ENCODE data around the gene ADAMTS20. TPM values are rescaled to one million over a fixed set of nuclear protein-coding genes. Genes with fewer than 3 reads are reported as not detected.
"Not testable (repeated sequence)": the region's sequence is repeated elsewhere in the genome, so short reads cannot be mapped to it uniquely, and the experiment has no call there.

The ADAMTS20 gene
- total RNA-seq, 4 donors from 2014 or later = not detected

- Histone ChIP-seq H3K36me3 (no peaks in the 10 kb centered on the region), H3K4me3 (no peak overlapping the region), H3K4me1 (no peaks in the 10 kb centered on the region), H3K27me3 (no peaks in the 10 kb centered on the region), H3K9me3 (no peaks in the 10 kb centered on the region), H3K27ac (no peak overlapping the region)
- TF ChIP-seq POLR2A (IDR thresholded peaks at IDR 0.05) = no peak
- no peak for TF ChIP-seq CTCF (IDR thresholded peaks at IDR 0.05)
- no peak for TF ChIP-seq EP300 (IDR thresholded peaks at IDR 0.05)
- TF ChIP-seq POLR2AphosphoS5 (IDR thresholded peaks at IDR 0.05) = no peak
- 59% methylated on average over 1 of the region's 1 CpG for WGBS
- no peak for DNase-seq (ENCODE audit: low spot score in 2 of 2)
Observed at GRCh38 chr12:43370263-43370662, 181.7 kb downstream of the ADAMTS20 start.

- 82% methylated on average over 2 of the region's 2 CpGs for WGBS
- Histone ChIP-seq H3K36me3 (no peaks in the 10 kb centered on the region), H3K4me1 (no peaks in the 10 kb centered on the region), H3K4me3 (no peak overlapping the region), H3K27ac (no peak overlapping the region), H3K9me3 (no peaks in the 10 kb centered on the region), H3K27me3 (no peaks in the 10 kb centered on the region)
- no peak for DNase-seq (ENCODE audit: low spot score in 2 of 2)
- TF ChIP-seq POLR2A (IDR thresholded peaks at IDR 0.05) (no peak), POLR2AphosphoS5 (IDR thresholded peaks at IDR 0.05) (no peak), CTCF (IDR thresholded peaks at IDR 0.05) (no peak), EP300 (IDR thresholded peaks at IDR 0.05) (no peak)
Observed at GRCh38 chr12:43362910-43363694, 188.9 kb downstream of the ADAMTS20 start.

GRCh38 chr12:43361031-43361710 lies 190.8 kb downstream of the ADAMTS20 start:
- H3K36me3 ChIP-seq = no peaks in the 10 kb centered on the region
- H3K27me3 ChIP-seq = no peaks in the 10 kb centered on the region
- no peak overlapping the region for H3K27ac ChIP-seq
- no peak overlapping the region for H3K4me3 ChIP-seq
- no peaks in the 10 kb centered on the region for H3K4me1 ChIP-seq
- TF ChIP-seq EP300 (IDR thresholded peaks at IDR 0.05) (no peak), POLR2AphosphoS5 (IDR thresholded peaks at IDR 0.05) (no peak), CTCF (IDR thresholded peaks at IDR 0.05) (no peak), POLR2A (IDR thresholded peaks at IDR 0.05) (no peak)
- WGBS = 70% methylated on average over 6 of the region's 6 CpGs
- DNase-seq (ENCODE audit: low spot score in 2 of 2) = no peak
- H3K9me3 ChIP-seq = no peaks in the 10 kb centered on the region

GRCh38 chr12:43360001-43360400 lies 192.0 kb downstream of the ADAMTS20 start:
- WGBS = 95% methylated on average over 10 of the region's 10 CpGs
- not testable (repeated sequence) for H3K4me1 ChIP-seq; H3K4me3 ChIP-seq; H3K27me3 ChIP-seq; H3K27ac ChIP-seq; DNase-seq (ENCODE audit: low spot score in 2 of 2); H3K9me3 ChIP-seq; H3K36me3 ChIP-seq

- H3K27me3 ChIP-seq = no peaks in the 10 kb centered on the region
- H3K36me3 ChIP-seq = no peaks in the 10 kb centered on the region
- TF ChIP-seq EP300 (IDR thresholded peaks at IDR 0.05) = no peak
- no peak for TF ChIP-seq CTCF (IDR thresholded peaks at IDR 0.05)
- no peak for TF ChIP-seq POLR2A (IDR thresholded peaks at IDR 0.05)
- TF ChIP-seq POLR2AphosphoS5 (IDR thresholded peaks at IDR 0.05) = no peak
- no peak overlapping the region for H3K4me3 ChIP-seq
- no peaks in the 10 kb centered on the region for H3K9me3 ChIP-seq
- DNase-seq (ENCODE audit: low spot score in 2 of 2) = no peak
- no peak overlapping the region for H3K27ac ChIP-seq
- 97% methylated on average over 1 of the region's 1 CpG for WGBS
- H3K4me1 ChIP-seq = no peaks in the 10 kb centered on the region
Observed at GRCh38 chr12:43357141-43357540, 194.9 kb downstream of the ADAMTS20 start.
